Prostate gland (tissue), 2 donors: ENCODE measurements around the gene IFI30. TPM values are rescaled to one million over a fixed set of nuclear protein-coding genes. Genes with fewer than 3 reads are reported as not detected.

Experiments
- DNase-seq: peaks from one replicate; pipeline ENCODE4 v3.0.0-alpha.2; 2019; ENCODE audit warnings: low spot score
- H3K27ac ChIP-seq, 2 donors: fragments of 200-600 bp; sonication (generic); 2 replicates each; pipeline ENCODE4 v1.5.1; 2017 to 2019
- H3K27me3 ChIP-seq: fragments of 200-600 bp; sonication (generic); replicated peaks from 2 replicates; pipeline ENCODE4 v1.5.1; 2019; ENCODE audit not compliant: insufficient read depth
- H3K36me3 ChIP-seq, 2 donors: fragments of 200-600 bp; sonication (generic); 1 replicate in 1 of 2; 2 replicates in 1 of 2; pipeline versions ENCODE4 v1.5.1 to v1.8.1; 2017 to 2019
- H3K4me1 ChIP-seq: fragments of 200-600 bp; sonication (generic); replicated peaks from 2 replicates; pipeline ENCODE4 v1.5.1; 2019
- H3K4me3 ChIP-seq, 2 donors: fragments of 200-600 bp; sonication (generic); 2 replicates each; pipeline ENCODE4 v1.5.1; 2017 to 2019
- H3K9me3 ChIP-seq: fragments of 200-600 bp; sonication (generic); 2 replicates; pipeline ENCODE4 v1.5.1; 2017
- CTCF ChIP-seq, 4 experiments: fragments of 200-600 bp in 2 of 4; fragments of 450-650 bp in 2 of 4; sonication (generic) in 2 of 4; IDR thresholded peaks; 1 replicate in 3 of 4; 2 replicates in 1 of 4; pipeline ENCODE4 v1.5.1; 2016 to 2019; ENCODE audit warnings: antibody characterized with exemption in 4 of 4, mild to moderate bottlenecking in 2 of 4, moderate library complexity in 2 of 4
- POLR2A ChIP-seq: fragments of 450-650 bp; IDR thresholded peaks from one replicate; pipeline ENCODE4 v1.6.1; 2016; ENCODE audit warnings: antibody characterized with exemption, mild to moderate bottlenecking
- POLR2AphosphoS5 ChIP-seq: sonication (generic); formaldehyde crosslinking; IDR thresholded peaks from one replicate; pipeline ENCODE4 v1.6.1; 2017; ENCODE audit warnings: antibody characterized with exemption
- WGBS: methylation state at CpG from one replicate; pipeline ENCODE4 v1.1.5; 2018; 5-methylcytosine and 5-hydroxymethylcytosine counted together
- intact Hi-C: fragments of 100-400 bp; cut with DNase I; formaldehyde crosslinking; loops from one replicate; pipeline ENCODE4 v1.14.2; 2022
- total RNA-seq, 2 donors: library from RNA; depleted of rRNA; stranded (reverse); fragments of >200 nt; gene quantifications; one replicate each; pipeline ENCODE4 v1.1.0, GENCODE V29; 2016

IFI30 gene
- total RNA-seq, result 10 to 100 TPM; 20.9 to 22.5 TPM

GRCh38 chr19:18173572-18174288 is at the start of gene IFI30:
TSS of gene IFI30 (plus strand) at chr19:18173813. CDS start at chr19:18173842, 29 bp downstream.
- Histone ChIP-seq H3K27ac (peak within 1 kb of the TSS; percentile 55 to 58), H3K9me3 (no peaks in the 10 kb centered on the region), H3K4me1 (no peaks in the 10 kb centered on the region), H3K27me3 (no peaks in the 10 kb centered on the region), H3K36me3 (no peaks in the 10 kb centered on the region), H3K4me3 (peak within 1 kb of the TSS; percentile 56 to 60)
- DNase-seq, result peak; percentile 73
- intact Hi-C loops, result no loop called here
- 0% methylated on average over 36 of the region's 47 CpGs for WGBS
- TF ChIP-seq CTCF (IDR thresholded peaks at IDR 0.05) (no peak), POLR2AphosphoS5 (peak; percentile 76), POLR2A (peak; percentile 75)

GRCh38 chr19:18123819-18124218 is 49.8 kb upstream of the IFI30 start:
- DNase-seq, result no peak
- H3K9me3 ChIP-seq, result no peaks in the 10 kb centered on the region
- 78% methylated on average over 26 of the region's 26 CpGs for WGBS
- H3K4me3 ChIP-seq, result no peak overlapping the region
- H3K4me1 ChIP-seq, result no peaks in the 10 kb centered on the region
- H3K27me3 ChIP-seq, result no peaks in the 10 kb centered on the region
- intact Hi-C loops, result no loop called here
- H3K27ac ChIP-seq, result no peak overlapping the region
- TF ChIP-seq POLR2AphosphoS5, result no peak
- TF ChIP-seq CTCF (IDR thresholded peaks at IDR 0.05), result no peak
- no peak for TF ChIP-seq POLR2A
- H3K36me3 ChIP-seq, result no peaks in the 10 kb centered on the region

GRCh38 chr19:18126097-18126496 is 47.5 kb upstream of the IFI30 start:
- TF ChIP-seq POLR2A (no peak), POLR2AphosphoS5 (no peak), CTCF (IDR thresholded peaks at IDR 0.05) (no peak)
- intact Hi-C loops, result no loop called here
- Histone ChIP-seq H3K27me3 (no peaks in the 10 kb centered on the region), H3K4me3 (no peak overlapping the region), H3K4me1 (no peaks in the 10 kb centered on the region), H3K9me3 (no peaks in the 10 kb centered on the region), H3K36me3 (no peaks in the 10 kb centered on the region), H3K27ac (no peak overlapping the region)
- 100% methylated on average over 2 of the region's 2 CpGs for WGBS
- no peak for DNase-seq

- intact Hi-C loops, result no loop called here
- no peaks in the 10 kb centered on the region for H3K36me3 ChIP-seq
- no peak overlapping the region for H3K27ac ChIP-seq
- TF ChIP-seq CTCF (IDR thresholded peaks at IDR 0.05) (no peak), POLR2AphosphoS5 (no peak), POLR2A (no peak)
- H3K9me3 ChIP-seq, result no peaks in the 10 kb centered on the region
- WGBS, result 79% methylated on average over 3 of the region's 3 CpGs
- DNase-seq, result no peak
- no peak overlapping the region for H3K4me3 ChIP-seq
- H3K27me3 ChIP-seq, result no peaks in the 10 kb centered on the region
- no peaks in the 10 kb centered on the region for H3K4me1 ChIP-seq
These were observed 45.6 kb upstream of the IFI30 start for GRCh38 chr19:18128044-18128443.

- H3K36me3 ChIP-seq, result no peaks in the 10 kb centered on the region
- no peak for TF ChIP-seq CTCF (IDR thresholded peaks at IDR 0.05)
- no peak for TF ChIP-seq POLR2AphosphoS5
- TF ChIP-seq POLR2A, result no peak
- 88% methylated on average over 12 of the region's 12 CpGs for WGBS
- intact Hi-C loops, result no loop called here
- H3K9me3 ChIP-seq, result no peaks in the 10 kb centered on the region
- DNase-seq, result no peak
- no peaks in the 10 kb centered on the region for H3K4me1 ChIP-seq
- H3K4me3 ChIP-seq, result no peak overlapping the region
- H3K27me3 ChIP-seq, result no peaks in the 10 kb centered on the region
- no peak overlapping the region for H3K27ac ChIP-seq
These were observed 44.8 kb upstream of the IFI30 start for GRCh38 chr19:18128805-18129204.
